AG10803 (cell line): Measurements from ENCODE around the gene TTC7B.

Experiments
- DNase-seq: peaks from one replicate; pipeline ENCODE4 v3.0.0; 2010; ENCODE audit warnings: low read depth
- H3K4me3 ChIP-seq: 2 replicates; pipeline ENCODE4 v1.5.1; 2011; ENCODE audit warnings: mild to moderate bottlenecking, low read length, control low read depth
- TF ChIP-seq, protein P1 (sequence below): conservative IDR thresholded peaks from 2 replicates; pipeline ENCODE4 v1.5.1; 2011; ENCODE audit warnings: mild to moderate bottlenecking, low read length, control low read depth, inconsistent platforms

Gene TTC7B

DNA sequence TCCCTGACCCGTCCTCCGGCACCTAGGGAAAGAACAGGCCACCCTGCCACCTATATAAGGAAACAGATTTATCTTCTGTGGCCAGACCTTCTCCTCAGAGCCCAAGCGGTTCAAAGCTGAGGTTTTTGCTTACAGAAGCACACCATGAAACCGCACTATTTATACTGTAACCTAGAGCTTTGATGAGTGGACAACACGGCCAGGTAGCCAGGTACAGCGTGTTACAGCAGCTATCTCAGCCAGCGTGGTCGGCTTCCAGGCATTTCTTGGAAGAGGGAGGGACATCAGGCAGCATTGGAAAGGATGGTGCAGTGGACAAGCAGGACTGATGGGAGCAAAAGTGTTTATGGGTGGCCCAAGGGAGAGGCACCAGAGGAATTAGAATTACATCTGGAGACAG lies 34.4 kb downstream of the TTC7B start:
- no peak overlapping the region for H3K4me3 ChIP-seq
- DNase-seq, result no peak
- TF ChIP-seq, protein P1, sequence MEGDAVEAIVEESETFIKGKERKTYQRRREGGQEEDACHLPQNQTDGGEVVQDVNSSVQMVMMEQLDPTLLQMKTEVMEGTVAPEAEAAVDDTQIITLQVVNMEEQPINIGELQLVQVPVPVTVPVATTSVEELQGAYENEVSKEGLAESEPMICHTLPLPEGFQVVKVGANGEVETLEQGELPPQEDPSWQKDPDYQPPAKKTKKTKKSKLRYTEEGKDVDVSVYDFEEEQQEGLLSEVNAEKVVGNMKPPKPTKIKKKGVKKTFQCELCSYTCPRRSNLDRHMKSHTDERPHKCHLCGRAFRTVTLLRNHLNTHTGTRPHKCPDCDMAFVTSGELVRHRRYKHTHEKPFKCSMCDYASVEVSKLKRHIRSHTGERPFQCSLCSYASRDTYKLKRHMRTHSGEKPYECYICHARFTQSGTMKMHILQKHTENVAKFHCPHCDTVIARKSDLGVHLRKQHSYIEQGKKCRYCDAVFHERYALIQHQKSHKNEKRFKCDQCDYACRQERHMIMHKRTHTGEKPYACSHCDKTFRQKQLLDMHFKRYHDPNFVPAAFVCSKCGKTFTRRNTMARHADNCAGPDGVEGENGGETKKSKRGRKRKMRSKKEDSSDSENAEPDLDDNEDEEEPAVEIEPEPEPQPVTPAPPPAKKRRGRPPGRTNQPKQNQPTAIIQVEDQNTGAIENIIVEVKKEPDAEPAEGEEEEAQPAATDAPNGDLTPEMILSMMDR, result no peak

- H3K4me3 ChIP-seq, result no peak overlapping the region
- DNase-seq, result peak; percentile 80
- TF ChIP-seq, protein P1, result no peak
These were observed 34.9 kb downstream of the TTC7B start for GRCh38 chr14:90781344-90781761.

DNA sequence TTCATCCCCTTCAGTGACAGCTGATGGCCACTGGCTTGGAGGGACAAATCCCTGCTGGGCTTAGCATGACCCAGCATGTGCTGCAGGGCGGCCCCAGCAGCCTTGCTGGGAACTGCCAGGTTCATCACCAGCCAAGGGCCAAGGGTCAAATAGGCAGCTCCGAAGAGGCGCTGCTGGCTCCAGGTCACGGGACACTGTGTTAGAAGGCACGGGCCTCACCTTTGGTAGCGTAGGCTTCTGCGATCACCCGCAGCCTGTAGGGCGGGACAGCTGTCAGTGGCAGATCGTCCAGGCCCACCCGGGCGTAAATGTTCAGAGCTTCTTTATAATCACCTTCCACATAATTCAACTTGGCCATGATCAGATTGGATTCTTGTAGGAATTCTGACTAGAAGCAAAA lies 35.7 kb downstream of the TTC7B start:
- DNase-seq, result no peak
- H3K4me3 ChIP-seq, result no peak overlapping the region
- TF ChIP-seq, protein P1, result no peak

DNA sequence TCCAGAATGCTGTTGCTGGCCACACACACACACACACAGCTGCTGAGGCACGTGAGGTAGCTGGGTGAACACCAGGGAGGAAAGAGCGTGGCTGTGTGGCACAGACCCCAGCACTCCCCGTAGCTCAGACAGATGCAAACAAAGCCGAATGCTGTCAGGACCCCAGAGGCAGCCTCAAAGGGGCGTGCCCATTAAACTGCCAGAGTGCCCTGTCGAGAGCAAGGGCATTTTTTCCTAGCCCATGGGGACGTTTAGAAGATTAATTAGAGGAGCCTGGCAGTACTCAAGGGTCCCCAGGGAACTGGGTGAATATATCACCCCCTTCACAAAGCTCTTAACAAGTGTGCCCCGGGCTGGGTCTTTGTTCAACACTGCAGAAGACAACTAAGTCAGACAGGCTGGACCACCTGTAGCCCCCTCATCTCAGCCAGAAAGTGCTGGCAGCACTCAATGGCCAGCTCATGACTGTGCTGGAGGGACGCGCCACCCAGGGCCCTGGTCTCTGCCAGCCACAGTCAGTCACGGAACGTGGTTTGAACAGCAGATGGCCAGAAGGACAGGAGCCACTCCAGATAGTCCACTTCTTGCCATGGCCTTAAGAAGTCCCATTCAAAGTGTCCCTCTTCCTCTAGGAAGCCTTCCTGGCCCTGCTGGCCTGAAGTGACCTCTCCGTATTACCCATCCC lies 37.5 kb downstream of the TTC7B start:
- no peak overlapping the region for H3K4me3 ChIP-seq
- TF ChIP-seq, protein P1, result no peak
- DNase-seq, result no peak

- TF ChIP-seq, protein P1, result no peak
- H3K4me3 ChIP-seq, result no peak overlapping the region
- no peak for DNase-seq
These were observed 38.3 kb downstream of the TTC7B start for GRCh38 chr14:90777830-90778485.

DNA sequence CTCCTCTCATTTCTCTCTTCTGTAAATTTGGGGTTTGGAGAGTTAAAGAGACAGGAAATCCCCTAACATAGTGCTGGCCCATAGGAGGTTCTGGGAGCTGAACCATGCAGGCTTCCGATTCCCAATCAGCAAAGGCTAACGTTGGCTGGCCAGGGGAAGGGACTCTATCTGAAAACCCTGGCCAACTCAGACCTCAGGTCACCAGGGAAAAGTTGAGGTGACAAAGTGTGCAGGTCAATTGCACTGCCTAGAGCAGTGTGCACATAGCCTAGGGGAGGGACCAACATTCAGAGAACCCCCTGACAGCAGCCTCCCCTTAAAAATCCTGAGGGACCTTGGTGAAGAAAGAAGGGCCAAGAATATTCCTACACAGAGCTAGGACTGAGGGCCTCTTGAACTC lies 38.9 kb downstream of the TTC7B start:
- H3K4me3 ChIP-seq, result no peak overlapping the region
- TF ChIP-seq, protein P1, result no peak
- no peak for DNase-seq

- no peak overlapping the region for H3K4me3 ChIP-seq
- no peak for DNase-seq
- TF ChIP-seq, protein P1, result no peak
These were observed 40.8 kb downstream of the TTC7B start for GRCh38 chr14:90775441-90775840.
